Gastrocnemius medialis (tissue), 4 donors: Measurements from ENCODE around the gene ACSL1. TPM values are rescaled to one million over a fixed set of nuclear protein-coding genes. Genes with fewer than 3 reads are reported as not detected.

Source experiments
- ATAC-seq, 2 donors: fragments of 150-250 bp; one replicate each; pipeline ENCODE4 v1.9.1; 2016
- DNase-seq, 2 donors: peaks; one replicate each; pipeline ENCODE4 v3.0.0-alpha.2; 2019
- H3K27ac ChIP-seq, 4 donors: fragments of 200-600 bp; sonication (generic); 1 replicate in 1 of 4; 2 replicates in 3 of 4; pipeline ENCODE4 v1.5.1; 2016 to 2018; ENCODE audit warnings: mild to moderate bottlenecking in 2 of 4, moderate library complexity in 1 of 4
- H3K27me3 ChIP-seq, 3 donors: fragments of 200-600 bp; sonication (generic) in 2 of 3; 1 replicate in 1 of 3; 2 replicates in 2 of 3; pipeline versions ENCODE4 v1.5.1 to v1.6.0; 2016 to 2019; ENCODE audit warnings: mild to moderate bottlenecking in 1 of 3, moderate library complexity in 1 of 3
- H3K36me3 ChIP-seq, 2 donors: fragments of 200-600 bp; sonication (generic) in 1 of 2; one replicate each; pipeline ENCODE4 v1.5.1; 2017 to 2018
- H3K4me1 ChIP-seq, 2 donors: fragments of 200-600 bp; sonication (generic) in 1 of 2; one replicate each; pipeline ENCODE4 v1.5.1; 2016 to 2017; ENCODE audit warnings: mild to moderate bottlenecking in 2 of 2
- H3K4me3 ChIP-seq, 4 donors: fragments of 200-600 bp; sonication (generic) in 3 of 4; 1 replicate in 1 of 4; 2 replicates in 3 of 4; pipeline ENCODE4 v1.5.1; 2016 to 2019; ENCODE audit warnings: mild to moderate bottlenecking in 2 of 4
- H3K9me3 ChIP-seq, 3 donors: fragments of 200-600 bp; sonication (generic) in 2 of 3; 1 replicate in 1 of 3; 2 replicates in 2 of 3; pipeline ENCODE4 v1.5.1; 2016 to 2019
- POLR2A ChIP-seq, 2 donors: fragments of 450-650 bp; IDR thresholded peaks; one replicate each; pipeline ENCODE4 v1.6.1; 2017; ENCODE audit warnings: antibody characterized with exemption in 2 of 2, mild to moderate bottlenecking in 2 of 2, moderate library complexity in 2 of 2
- in situ Hi-C, 4 donors: fragments of 200-750 bp; cut with MboI; loops; one replicate each; pipeline versions ENCODE4 v1.15.0 to v1.8.0; 2017; ENCODE audit warnings: low sequenced_read_pairs in 4 of 4
- intact Hi-C: fragments of 100-400 bp; cut with DNase I; formaldehyde crosslinking; loops from one replicate; pipeline ENCODE4 v1.15.1; 2023; ENCODE audit warnings: low total_unique reads
- total RNA-seq, 4 donors: library from RNA; depleted of rRNA; stranded (reverse); fragments of >200 nt; gene quantifications; one replicate each; pipeline versions ENCODE4 v1.1.0 to v1.2.3, GENCODE V29; 2016
- TF ChIP-seq, protein P1 (sequence below), 5 experiments: fragments of 450-650 bp in 3 of 5; fragments of 200-600 bp in 2 of 5; sonication (generic) in 2 of 5; IDR thresholded peaks in 4 of 5; conservative IDR thresholded peaks in 1 of 5; 1 replicate in 4 of 5; 2 replicates in 1 of 5; pipeline ENCODE4 v1.5.1; 2016 to 2019; ENCODE audit warnings: antibody characterized with exemption in 5 of 5, mild to moderate bottlenecking in 3 of 5, moderate library complexity in 3 of 5

The ACSL1 gene
- total RNA-seq, 4 donors from 2014 or later, result 591 to 2,181 (median 1,316) TPM

DNA sequence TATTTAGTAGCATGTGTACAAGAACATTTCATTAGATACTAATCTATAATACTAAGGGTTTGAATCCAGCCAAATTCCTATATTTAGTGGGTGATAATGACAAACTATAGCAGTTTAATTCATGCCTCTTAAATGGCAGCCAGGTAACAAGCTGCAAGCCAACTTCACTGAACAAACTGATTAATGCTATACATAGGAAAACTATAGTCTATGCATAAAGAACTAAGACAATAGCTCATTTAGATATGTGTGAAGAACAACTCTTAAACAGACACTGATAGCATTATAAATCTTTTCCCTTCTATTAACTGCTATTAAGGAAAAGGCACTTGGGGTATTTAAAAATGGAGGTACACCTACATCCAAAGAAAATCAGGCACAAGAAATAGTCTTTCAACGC is 19.1 kb downstream of the ACSL1 start:
- Histone ChIP-seq H3K9me3 (no peaks in the 10 kb centered on the region), H3K27ac (peak overlapping the region; percentile 97 to 100 (median 98)), H3K36me3 (peaks cover 0 to 22% of the 10 kb centered on the region in 2 donors), H3K4me3 (peak overlapping the region; percentile 26 to 72 (median 42)), H3K27me3 (no peaks in the 10 kb centered on the region), H3K4me1 (peaks cover 53 to 61% of the 10 kb centered on the region in 2 donors)
- in situ Hi-C loops (loop anchor here in 1 of 4 donors (25.0 kb wide), 1 partner anchor 781 kb away; no protein-coding TSS in a partner anchor), intact Hi-C loops (no loop called here)
- TF ChIP-seq, protein P1, sequence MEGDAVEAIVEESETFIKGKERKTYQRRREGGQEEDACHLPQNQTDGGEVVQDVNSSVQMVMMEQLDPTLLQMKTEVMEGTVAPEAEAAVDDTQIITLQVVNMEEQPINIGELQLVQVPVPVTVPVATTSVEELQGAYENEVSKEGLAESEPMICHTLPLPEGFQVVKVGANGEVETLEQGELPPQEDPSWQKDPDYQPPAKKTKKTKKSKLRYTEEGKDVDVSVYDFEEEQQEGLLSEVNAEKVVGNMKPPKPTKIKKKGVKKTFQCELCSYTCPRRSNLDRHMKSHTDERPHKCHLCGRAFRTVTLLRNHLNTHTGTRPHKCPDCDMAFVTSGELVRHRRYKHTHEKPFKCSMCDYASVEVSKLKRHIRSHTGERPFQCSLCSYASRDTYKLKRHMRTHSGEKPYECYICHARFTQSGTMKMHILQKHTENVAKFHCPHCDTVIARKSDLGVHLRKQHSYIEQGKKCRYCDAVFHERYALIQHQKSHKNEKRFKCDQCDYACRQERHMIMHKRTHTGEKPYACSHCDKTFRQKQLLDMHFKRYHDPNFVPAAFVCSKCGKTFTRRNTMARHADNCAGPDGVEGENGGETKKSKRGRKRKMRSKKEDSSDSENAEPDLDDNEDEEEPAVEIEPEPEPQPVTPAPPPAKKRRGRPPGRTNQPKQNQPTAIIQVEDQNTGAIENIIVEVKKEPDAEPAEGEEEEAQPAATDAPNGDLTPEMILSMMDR (IDR thresholded peaks at IDR 0.05 in 4 of 5, conservative IDR thresholded peaks at IDR 0.05 in 1 of 5), result no peak
- no peak for TF ChIP-seq POLR2A (IDR thresholded peaks at IDR 0.05)
- DNase-seq (no peak), ATAC-seq (no peak)

DNA sequence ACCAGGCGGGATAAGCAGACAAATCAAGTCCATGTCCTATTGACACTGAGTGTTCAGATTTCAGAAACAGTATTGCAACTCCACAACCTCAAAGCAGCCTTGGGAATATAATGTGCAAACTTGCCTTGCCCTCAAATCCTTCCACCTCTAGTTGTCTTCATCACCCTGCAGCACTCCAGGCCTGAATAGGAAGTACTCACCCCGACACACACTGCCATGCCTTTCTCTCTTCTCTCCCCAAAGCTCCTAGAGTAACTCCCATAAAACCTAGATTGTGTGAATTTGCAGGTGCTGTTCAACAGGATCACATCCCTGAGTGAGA is 19.6 kb downstream of the ACSL1 start:
- H3K4me1 ChIP-seq, result peaks cover 49 to 66% of the 10 kb centered on the region in 2 donors
- H3K4me3 ChIP-seq, result peak overlapping the region; percentile 41 to 72 (median 47)
- ATAC-seq (peak; percentile 1 to 5), DNase-seq (no peak)
- intact Hi-C loops (no loop called here), in situ Hi-C loops (loop anchor here in 1 of 4 donors (25.0 kb wide), 1 partner anchor 781 kb away; no protein-coding TSS in a partner anchor)
- TF ChIP-seq, protein P1 (IDR thresholded peaks at IDR 0.05 in 4 of 5, conservative IDR thresholded peaks at IDR 0.05 in 1 of 5), result no peak
- TF ChIP-seq POLR2A (IDR thresholded peaks at IDR 0.05), result no peak
- H3K9me3 ChIP-seq, result no peaks in the 10 kb centered on the region
- peaks cover 0 to 27% of the 10 kb centered on the region in 2 donors for H3K36me3 ChIP-seq
- H3K27ac ChIP-seq, result peak overlapping the region; percentile 97 to 100 (median 98)
- H3K27me3 ChIP-seq, result no peaks in the 10 kb centered on the region

DNA sequence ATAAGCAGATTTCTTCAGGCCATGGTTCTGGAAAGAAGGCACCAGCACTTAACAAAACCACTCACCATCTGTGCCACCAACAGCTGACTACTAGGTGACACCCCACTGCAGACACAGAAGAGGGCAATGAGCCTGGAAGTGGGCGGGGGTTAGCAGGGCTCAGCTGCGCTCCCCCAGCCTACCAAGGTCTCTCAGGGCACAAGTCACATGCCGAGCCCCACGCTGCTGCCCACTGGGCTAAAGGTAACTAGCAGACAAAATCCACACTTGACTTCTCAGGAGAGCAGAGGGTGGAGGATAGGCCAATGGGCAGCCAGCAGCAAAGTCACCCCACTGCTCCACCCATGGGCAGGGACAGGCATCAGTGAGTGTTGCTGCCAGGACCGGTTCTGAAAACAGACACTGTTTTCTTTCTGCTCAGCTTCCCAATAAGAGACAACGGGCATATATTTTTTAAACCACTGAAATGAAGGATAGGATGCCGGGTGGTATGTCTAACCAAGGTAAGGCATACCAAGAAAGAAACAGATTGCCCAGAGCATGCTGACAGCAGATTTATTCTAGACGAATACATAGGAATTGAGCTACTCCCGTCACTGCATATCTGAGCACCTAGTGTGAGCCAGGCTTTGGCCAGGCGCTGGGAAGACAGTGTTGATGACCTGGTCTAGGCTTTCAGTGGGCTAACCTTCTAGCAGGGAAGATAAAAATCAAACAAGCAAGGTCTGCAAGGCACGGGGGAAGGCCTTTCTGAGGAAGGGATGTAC is 20.1 kb downstream of the ACSL1 start:
- TF ChIP-seq, protein P1 (IDR thresholded peaks at IDR 0.05 in 4 of 5, conservative IDR thresholded peaks at IDR 0.05 in 1 of 5), result no peak
- TF ChIP-seq POLR2A (IDR thresholded peaks at IDR 0.05), result no peak
- in situ Hi-C loops (loop anchor here in 1 of 4 donors (25.0 kb wide), 1 partner anchor 782 kb away; no protein-coding TSS in a partner anchor), intact Hi-C loops (loop anchor here (1.0 kb wide), 1 partner anchor 10 kb away; no protein-coding TSS in a partner anchor)
- Histone ChIP-seq H3K27ac (peak overlapping the region; percentile 97 to 100 (median 98)), H3K4me1 (peaks cover 48 to 72% of the 10 kb centered on the region in 2 donors), H3K36me3 (peaks cover 0 to 32% of the 10 kb centered on the region in 2 donors), H3K4me3 (peak overlapping the region; percentile 63 to 72 (median 68)), H3K27me3 (no peaks in the 10 kb centered on the region), H3K9me3 (no peaks in the 10 kb centered on the region)
- peak; percentile 72 for ATAC-seq
- DNase-seq, result peak; percentile 97 to 99

GRCh38 chr4:184804621-184805020 is 21.1 kb downstream of the ACSL1 start:
- peaks cover 0 to 43% of the 10 kb centered on the region in 2 donors for H3K36me3 ChIP-seq
- H3K27ac ChIP-seq, result peak overlapping the region; percentile 97 to 100 (median 98)
- no peaks in the 10 kb centered on the region for H3K27me3 ChIP-seq
- H3K4me3 ChIP-seq, result peak overlapping the region; percentile 63 to 72 (median 68)
- no peak for ATAC-seq
- in situ Hi-C loops (loop anchor here in 1 of 4 donors (25.0 kb wide), 1 partner anchor 783 kb away; no protein-coding TSS in a partner anchor), intact Hi-C loops (loop anchor here (1.0 kb wide), 1 partner anchor 11 kb away; no protein-coding TSS in a partner anchor)
- DNase-seq, result no peak
- TF ChIP-seq, protein P1 (IDR thresholded peaks at IDR 0.05 in 4 of 5, conservative IDR thresholded peaks at IDR 0.05 in 1 of 5), result no peak
- TF ChIP-seq POLR2A (IDR thresholded peaks at IDR 0.05), result no peak
- H3K9me3 ChIP-seq, result no peaks in the 10 kb centered on the region
- H3K4me1 ChIP-seq, result peaks cover 46 to 71% of the 10 kb centered on the region in 2 donors
